Erythroblast (primary cell): ENCODE data around the gene EIF4H.

Experiments used
- GATA1 ChIP-seq: IDR thresholded peaks from 2 replicates; pipeline ENCODE4 v1.6.1; 2011; ENCODE audit warnings: low read depth, mild to moderate bottlenecking, control low read depth, low read length, moderate library complexity
- POLR2A ChIP-seq: IDR thresholded peaks from 2 replicates; pipeline ENCODE4 v1.6.1; 2011; ENCODE audit warnings: mild to moderate bottlenecking, low read length

- no peak for TF ChIP-seq POLR2A
- no peak for TF ChIP-seq GATA1
Measured at GRCh38 chr7:74225400-74225799, 51.2 kb downstream of the EIF4H start.
